Pancreas (tissue), 10 donors: ENCODE results near the gene EGLN1. TPM values are rescaled to one million over a fixed set of nuclear protein-coding genes. Genes with fewer than 3 reads are reported as not detected.
"Not testable (repeated sequence)": the region's sequence is repeated elsewhere in the genome, so short reads cannot be mapped to it uniquely, and the experiment has no call there.

Experiments used
- ATAC-seq, 4 donors: fragments of 200-7000 bp; cut with Tn5 transposase; one replicate each; pipeline versions ENCODE4 v1.8.0 to v1.9.1; 2020; ENCODE audit warnings: mild to moderate bottlenecking in 4 of 4, moderate library complexity in 4 of 4
- DNase-seq, 6 donors: peaks; one replicate each; pipeline ENCODE4 v3.0.0-alpha.2; 2020
- FAIRE-seq: peaks from 2 replicates; lab custom pipeline; 2012; peaks lifted over from hg19 to GRCh38; lab: Jason Lieb, UNC
- H3K27ac ChIP-seq, 4 donors: fragments of 200-600 bp; sonication (generic); 1 replicate in 3 of 4; 2 replicates in 1 of 4; pipeline versions ENCODE4 v1.5.0 to v1.8.0; 2020
- H3K27me3 ChIP-seq, 4 donors: fragments of 200-600 bp; one replicate each; pipeline ENCODE4 v1.8.0; 2021
- H3K36me3 ChIP-seq, 3 donors: fragments of 200-600 bp; sonication (generic) in 1 of 3; one replicate each; pipeline versions ENCODE4 v1.5.0 to v1.8.0; 2020 to 2021
- H3K4me1 ChIP-seq, 3 donors: fragments of 200-600 bp; one replicate each; pipeline ENCODE4 v1.8.0; 2021
- H3K4me3 ChIP-seq, 4 donors: fragments of 200-600 bp; sonication (generic) in 2 of 4; one replicate each; pipeline versions ENCODE4 v1.5.0 to v1.8.0; 2020 to 2021
- H3K9me3 ChIP-seq, 4 donors: fragments of 200-600 bp; one replicate each; pipeline ENCODE4 v1.8.0; 2021
- WGBS, 2 donors: extraction: QIAGEN DNeasy Blood & Tissue Kit; methylation state at CpG; one replicate each; pipeline ENCODE4 v1.1.7; 2013; 5-methylcytosine and 5-hydroxymethylcytosine counted together
- intact Hi-C, 3 donors: fragments of 100-400 bp; cut with DNase I; formaldehyde crosslinking; loops; one replicate each; pipeline versions ENCODE4 v1.11.1 to v1.14.2; 2022
- polyA plus RNA-seq, 2 donors: library from polyadenylated mRNA; stranded (reverse); fragments of 200-250 nt; gene quantifications; one replicate each; pipeline ENCODE4 v1.2.3, GENCODE V29; 2013
- total RNA-seq, 6 donors: library from RNA; stranded (reverse); fragmentation: NEBNext Ultra II Directional in 4 of 6; extraction: Animal tissue kit (Norgen Biotek cat#: 25700) in 4 of 6; gene quantifications; one replicate each; pipeline versions ENCODE4 v1.2.1 to v1.2.4, GENCODE V29; 2021 to 2023
- TF ChIP-seq, protein P1 (sequence below), 4 donors: fragments of 200-600 bp; sonication (generic) in 3 of 4; IDR thresholded peaks; one replicate each; pipeline versions ENCODE4 v1.5.0 to v1.8.0; 2021; ENCODE audit warnings: antibody characterized with exemption in 4 of 4
- donor health status: healthy with polysubstance abuse.
- donor health status: DM: no; HTN: no; CAD: no; lungs with moderate emphysema.
- donor health status: DM: no; HTN: no; CAD: no.
- donor health status: control.
- donor health status: control.
- donor health status: Bipolar disorder and iron deficiency.
- donor health status: DM: yes; HTN: yes; CAD: no.
- donor health status: DM: no; HTN: no; CAD: no.
- donor health status: DM: no; HTN: no; CAD: no.
- donor health status: DM: yes; HTN: yes; CAD: no.

Gene EGLN1
- total and polyA plus RNA-seq, 8 donors, result 6.8 to 27.0 (median 16.7) TPM

DNA sequence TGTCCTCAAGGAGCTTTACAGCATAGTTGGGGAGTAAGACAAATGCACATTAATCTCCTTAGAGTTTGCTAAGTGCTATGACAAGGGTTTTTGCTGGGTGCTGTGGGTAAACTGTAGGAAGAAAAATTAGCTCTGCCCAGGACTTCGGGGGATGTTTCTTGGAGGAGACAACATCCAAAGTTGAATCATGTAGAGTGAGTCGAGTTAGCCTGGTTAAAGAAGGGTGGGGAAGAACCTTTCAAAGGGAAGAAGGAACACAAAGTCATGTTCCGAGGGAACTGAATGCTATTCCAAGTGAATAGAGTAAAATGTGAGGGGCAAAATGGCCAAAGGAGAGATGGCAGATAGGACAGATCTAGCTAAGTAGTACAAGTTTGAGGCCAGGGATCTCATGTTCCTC, 66.9 kb downstream of the EGLN1 start:
- FAIRE-seq (no peak), ATAC-seq (no peak), DNase-seq (no peak)
- Histone ChIP-seq H3K4me1 (no peaks in the 10 kb centered on the region), H3K27me3 (no peaks in the 10 kb centered on the region), H3K9me3 (no peaks in the 10 kb centered on the region), H3K27ac (no peak overlapping the region), H3K4me3 (no peak overlapping the region), H3K36me3 (peaks cover 0 to 10% (median 0%) of the 10 kb centered on the region in 3 donors)
- TF ChIP-seq, protein P1, sequence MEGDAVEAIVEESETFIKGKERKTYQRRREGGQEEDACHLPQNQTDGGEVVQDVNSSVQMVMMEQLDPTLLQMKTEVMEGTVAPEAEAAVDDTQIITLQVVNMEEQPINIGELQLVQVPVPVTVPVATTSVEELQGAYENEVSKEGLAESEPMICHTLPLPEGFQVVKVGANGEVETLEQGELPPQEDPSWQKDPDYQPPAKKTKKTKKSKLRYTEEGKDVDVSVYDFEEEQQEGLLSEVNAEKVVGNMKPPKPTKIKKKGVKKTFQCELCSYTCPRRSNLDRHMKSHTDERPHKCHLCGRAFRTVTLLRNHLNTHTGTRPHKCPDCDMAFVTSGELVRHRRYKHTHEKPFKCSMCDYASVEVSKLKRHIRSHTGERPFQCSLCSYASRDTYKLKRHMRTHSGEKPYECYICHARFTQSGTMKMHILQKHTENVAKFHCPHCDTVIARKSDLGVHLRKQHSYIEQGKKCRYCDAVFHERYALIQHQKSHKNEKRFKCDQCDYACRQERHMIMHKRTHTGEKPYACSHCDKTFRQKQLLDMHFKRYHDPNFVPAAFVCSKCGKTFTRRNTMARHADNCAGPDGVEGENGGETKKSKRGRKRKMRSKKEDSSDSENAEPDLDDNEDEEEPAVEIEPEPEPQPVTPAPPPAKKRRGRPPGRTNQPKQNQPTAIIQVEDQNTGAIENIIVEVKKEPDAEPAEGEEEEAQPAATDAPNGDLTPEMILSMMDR (IDR thresholded peaks at IDR 0.05), result no peak
- 82 to 87% methylated on average over 3 of the region's 3 CpGs for whole genome bisulfite sequencing, 2 donors
- intact Hi-C loops, result loop anchor here in 1 of 3 donors (5.0 kb wide), 1 partner anchor 237 kb away; no protein-coding TSS in a partner anchor

- H3K4me3 ChIP-seq, result no peak overlapping the region
- intact Hi-C loops, result loop anchor here in 2 of 3 donors (5.0 kb wide), 1 partner anchor 238 kb away; no protein-coding TSS in a partner anchor
- WGBS, 2 donors, result 50 to 58% methylated on average over 5 of the region's 5 CpGs
- no peaks in the 10 kb centered on the region for H3K4me1 ChIP-seq
- H3K36me3 ChIP-seq, result peaks cover 0 to 10% (median 0%) of the 10 kb centered on the region in 3 donors
- DNase-seq, result no peak
- H3K27me3 ChIP-seq, result no peaks in the 10 kb centered on the region
- TF ChIP-seq, protein P1 (IDR thresholded peaks at IDR 0.05), result no peak
- FAIRE-seq, result no peak
- ATAC-seq, result no peak
- H3K27ac ChIP-seq, result no peak overlapping the region
- no peaks in the 10 kb centered on the region for H3K9me3 ChIP-seq
These were observed 67.6 kb downstream of the EGLN1 start for GRCh38 chr1:231354330-231355020.

GRCh38 chr1:231353086-231353485, 69.0 kb downstream of the EGLN1 start:
- Histone ChIP-seq H3K4me1 (no peaks in the 10 kb centered on the region), H3K27me3 (no peaks in the 10 kb centered on the region), H3K9me3 (no peaks in the 10 kb centered on the region), H3K27ac (no peak overlapping the region), H3K4me3 (no peak overlapping the region), H3K36me3 (peaks cover 0 to 12% (median 0%) of the 10 kb centered on the region in 3 donors)
- WGBS, 2 donors, result 23 to 36% methylated on average over 2 of the region's 2 CpGs
- no peak for ATAC-seq
- intact Hi-C loops, result loop anchor here in 1 of 3 donors (5.0 kb wide), 1 partner anchor 239 kb away; no protein-coding TSS in a partner anchor
- FAIRE-seq, result no peak
- no peak for DNase-seq
- TF ChIP-seq, protein P1 (IDR thresholded peaks at IDR 0.05), result no peak

DNA sequence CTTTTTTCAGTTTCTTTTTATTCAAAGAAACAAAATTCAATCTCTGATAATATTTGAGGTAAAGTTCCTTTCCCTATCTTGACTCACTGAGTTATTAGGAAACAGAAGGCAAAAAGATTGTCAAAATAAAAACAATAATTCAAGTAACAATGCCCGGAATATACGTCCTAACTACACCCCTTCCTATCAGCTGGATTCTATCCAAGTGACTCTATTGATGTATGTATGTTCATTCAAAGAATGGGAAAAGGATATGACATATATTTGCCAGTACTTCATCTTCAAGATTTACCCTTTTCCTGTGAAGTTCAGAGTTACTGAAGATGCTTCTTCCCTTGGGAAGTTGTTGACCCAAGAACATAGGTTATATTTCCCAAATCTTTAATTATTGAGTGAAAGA, 70.3 kb downstream of the EGLN1 start:
- intact Hi-C loops, result loop anchor here in 1 of 3 donors (5.0 kb wide), 1 partner anchor 240 kb away; no protein-coding TSS in a partner anchor
- no peaks in the 10 kb centered on the region for H3K4me1 ChIP-seq
- H3K27me3 ChIP-seq, result no peaks in the 10 kb centered on the region
- no peak for FAIRE-seq
- H3K27ac ChIP-seq, result no peak overlapping the region
- H3K36me3 ChIP-seq, result peaks cover 0 to 17% (median 0%) of the 10 kb centered on the region in 3 donors
- TF ChIP-seq, protein P1 (IDR thresholded peaks at IDR 0.05), result no peak
- WGBS, 2 donors, result 72 to 76% methylated on average over 2 of the region's 2 CpGs
- ATAC-seq, result no peak
- DNase-seq, result no peak
- H3K4me3 ChIP-seq, result no peak overlapping the region
- no peaks in the 10 kb centered on the region for H3K9me3 ChIP-seq

DNA sequence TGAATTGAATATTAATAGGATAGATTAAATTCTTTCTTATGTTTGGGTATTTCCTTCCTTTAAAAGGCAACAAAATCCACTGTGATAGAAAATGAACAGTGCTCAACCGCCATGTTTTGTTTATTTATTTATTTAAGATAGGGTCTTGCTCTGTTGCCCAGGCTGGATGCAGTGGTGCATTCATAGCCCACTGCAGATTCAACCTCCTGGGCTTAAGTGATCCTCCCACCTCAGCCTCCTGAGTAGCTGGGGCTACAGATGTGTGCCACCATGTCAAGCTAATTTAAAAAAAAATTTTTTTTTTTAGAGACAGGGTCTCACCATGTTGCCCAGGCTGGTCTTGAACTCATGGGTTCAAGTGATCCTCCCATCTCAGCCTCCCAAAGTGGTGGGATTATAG, 73.2 kb downstream of the EGLN1 start:
- ATAC-seq, FAIRE-seq, H3K27ac ChIP-seq, H3K27me3 ChIP-seq, H3K9me3 ChIP-seq, intact Hi-C loops, H3K4me1 ChIP-seq, H3K4me3 ChIP-seq, DNase-seq: not testable (repeated sequence)
- 66 to 79% methylated on average over 1 of the region's 1 CpG for WGBS, 2 donors
- H3K36me3 ChIP-seq, result peaks cover 0 to 17% (median 0%) of the 10 kb centered on the region in 3 donors
